Activated CD8-positive, alpha-beta memory T cell treated with anti-CD3 and anti-CD28 coated beads, Interleukin-2, amount 10 ng/mL, durations not matched to agents 7 days and 5 days (primary cell): ENCODE measurements around the gene DISP2. TPM values are rescaled to one million over a fixed set of nuclear protein-coding genes. Genes with fewer than 3 reads are reported as not detected.

Experiments used
- ATAC-seq: fragments of 150-1000 bp; cut with Tn5 transposase; one replicate; pipeline ENCODE4 v1.10.0; 2021; ENCODE audit warnings: moderate library complexity
- CTCF ChIA-PET: fragments of 350-600 bp; sonication (Branson Sonifier 250); formaldehyde crosslinking; loops from one replicate; lab custom pipeline; 2021; ENCODE audit warnings: antibody characterized with exemption; lab: Charles Lee
- DNase-seq: peaks from one replicate; pipeline ENCODE4 v3.0.0-alpha.2; 2020
- H3K27ac Mint-ChIP-seq: one replicate; pipeline ENCODE4 v1.8.0; 2021; ENCODE audit warnings: mild to moderate bottlenecking, mixed read lengths
- H3K27me3 Mint-ChIP-seq: one replicate; pipeline ENCODE4 v1.8.0; 2021; ENCODE audit warnings: mixed read lengths
- H3K36me3 Mint-ChIP-seq: one replicate; pipeline ENCODE4 v1.8.0; 2021; ENCODE audit warnings: mild to moderate bottlenecking, mixed read lengths
- H3K4me1 Mint-ChIP-seq: one replicate; pipeline ENCODE4 v1.8.0; 2021; ENCODE audit warnings: mixed read lengths
- H3K4me3 Mint-ChIP-seq: one replicate; pipeline ENCODE4 v1.8.0; 2021; ENCODE audit warnings: mild to moderate bottlenecking, moderate library complexity, mixed read lengths
- H3K9me3 Mint-ChIP-seq: one replicate; pipeline ENCODE4 v1.8.0; 2022; ENCODE audit warnings: low read depth, mixed read lengths
- total RNA-seq, 2 experiments: library from RNA; stranded (reverse); gene quantifications; one replicate each; pipeline ENCODE4 v1.2.3, GENCODE V29; 2021

Gene DISP2
- total RNA-seq, 2 experiments from 2014 or later: 0.23 to 0.37 TPM

DNA sequence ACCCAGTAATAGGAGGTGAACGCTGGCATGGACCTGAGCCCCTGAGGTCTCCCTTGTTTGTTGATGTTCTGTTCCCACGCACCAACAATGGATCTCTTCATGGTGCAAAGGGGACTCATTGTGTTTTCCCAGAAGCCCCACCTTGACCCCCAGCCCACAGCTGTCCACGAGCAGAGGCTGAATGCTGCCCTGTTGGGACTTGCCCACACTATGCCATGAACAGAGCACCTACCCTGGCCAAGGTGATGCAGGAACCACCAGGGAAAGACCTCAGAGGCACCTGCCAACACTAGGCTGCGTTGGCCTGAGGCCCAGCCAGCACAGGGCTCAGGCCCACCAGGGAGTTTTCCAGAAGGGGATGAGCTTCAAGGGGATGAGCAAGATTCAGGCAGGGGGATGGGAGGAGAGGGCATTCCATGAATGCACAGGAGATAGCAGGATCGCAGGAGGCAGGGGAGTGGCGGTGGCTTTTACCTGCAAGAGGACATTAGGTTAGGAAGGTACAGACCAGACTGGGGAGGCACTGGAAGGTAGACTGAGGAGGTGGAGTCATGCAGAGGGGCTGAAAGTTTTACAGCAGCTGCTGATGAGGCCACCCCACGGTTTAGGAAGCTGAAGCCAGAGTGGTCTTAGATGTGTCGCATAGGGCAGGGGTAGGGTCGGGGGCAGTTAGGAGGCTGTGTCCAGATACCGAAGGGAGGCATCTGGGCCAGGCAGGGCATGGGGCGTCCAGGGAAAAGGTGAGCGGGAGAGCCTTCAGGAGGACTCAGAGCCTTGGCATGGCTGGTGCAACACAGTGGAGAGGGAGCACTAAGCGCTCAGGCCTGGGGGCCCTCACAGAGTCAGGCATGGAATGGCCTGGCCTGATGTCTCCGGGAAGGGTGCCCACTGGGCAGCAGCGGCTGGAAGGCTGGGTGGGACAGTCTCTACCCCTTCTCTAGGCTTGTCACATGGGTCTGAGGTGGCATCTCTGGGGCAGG lies 11.2 kb upstream of the DISP2 start:
- Mint-ChIP-seq H3K4me1 (no peaks in the 10 kb centered on the region), H3K36me3 (no peaks in the 10 kb centered on the region), H3K4me3 (no peak overlapping the region), H3K27ac (no peak overlapping the region), H3K9me3 (no peaks in the 10 kb centered on the region), H3K27me3 (no peaks in the 10 kb centered on the region)
- CTCF ChIA-PET: interaction anchor here (0.7 to 13.7 kb wide), 6 partner anchors 9 to 75 kb away, joined by 3 to 317 read pairs (median 14); partner anchors contain the start of genes DISP2, INAFM2 and PLCB2
- no peak for ATAC-seq
- DNase-seq: no peak

DNA sequence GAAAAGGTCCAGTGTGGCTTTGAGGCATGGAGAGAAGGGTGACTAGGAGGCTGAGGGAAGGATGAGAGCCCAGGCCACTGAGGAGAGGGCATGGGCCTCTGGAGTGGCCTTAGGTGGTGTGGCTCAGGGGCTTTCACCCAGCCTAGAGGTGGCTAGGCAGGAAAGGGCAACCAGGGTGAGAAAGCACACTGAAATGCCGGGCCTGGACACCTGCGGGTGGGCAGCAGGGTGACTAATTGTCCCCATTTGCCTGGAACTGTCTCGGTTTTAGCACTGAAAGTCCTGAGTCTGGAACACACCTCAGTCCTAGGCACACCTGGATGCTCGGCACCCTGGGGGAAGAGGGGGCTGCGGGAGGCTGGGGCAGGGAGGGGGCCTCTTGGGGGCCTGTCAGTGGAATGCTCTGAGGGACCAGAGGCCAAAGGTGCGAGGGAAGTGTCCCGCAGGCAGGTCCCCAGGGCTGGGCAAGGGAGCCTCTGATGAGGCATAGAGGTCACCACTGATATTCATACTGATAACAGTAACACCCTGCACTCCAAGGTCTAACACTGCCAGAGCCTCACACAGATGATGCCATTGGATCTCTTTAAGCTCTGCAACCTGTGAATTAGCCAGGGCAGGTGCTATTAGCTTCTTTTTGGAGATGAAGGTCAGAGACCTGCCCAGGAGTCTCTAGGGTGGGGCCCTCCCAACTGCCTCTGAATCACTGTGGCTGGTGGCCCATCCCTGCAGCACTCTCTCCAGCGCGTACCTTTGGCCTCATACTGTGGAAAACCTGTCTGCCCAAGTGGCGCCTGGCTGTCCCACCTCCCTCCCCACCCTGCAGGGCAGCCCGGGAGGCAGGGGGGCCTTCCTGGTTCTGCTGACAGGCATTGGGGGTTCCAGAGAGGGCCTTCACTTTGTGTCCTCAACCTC lies 10.2 kb upstream of the DISP2 start:
- no peaks in the 10 kb centered on the region for H3K36me3 Mint-ChIP-seq
- no peak for DNase-seq
- no peak overlapping the region for H3K4me3 Mint-ChIP-seq
- H3K27ac Mint-ChIP-seq: no peak overlapping the region
- H3K27me3 Mint-ChIP-seq: no peaks in the 10 kb centered on the region
- no peaks in the 10 kb centered on the region for H3K9me3 Mint-ChIP-seq
- CTCF ChIA-PET: interaction anchor here (1.8 to 4.5 kb wide), 2 partner anchors 10 to 74 kb away, joined by 5 to 24 read pairs; no protein-coding TSS in a partner anchor
- ATAC-seq: no peak
- no peaks in the 10 kb centered on the region for H3K4me1 Mint-ChIP-seq

DNA sequence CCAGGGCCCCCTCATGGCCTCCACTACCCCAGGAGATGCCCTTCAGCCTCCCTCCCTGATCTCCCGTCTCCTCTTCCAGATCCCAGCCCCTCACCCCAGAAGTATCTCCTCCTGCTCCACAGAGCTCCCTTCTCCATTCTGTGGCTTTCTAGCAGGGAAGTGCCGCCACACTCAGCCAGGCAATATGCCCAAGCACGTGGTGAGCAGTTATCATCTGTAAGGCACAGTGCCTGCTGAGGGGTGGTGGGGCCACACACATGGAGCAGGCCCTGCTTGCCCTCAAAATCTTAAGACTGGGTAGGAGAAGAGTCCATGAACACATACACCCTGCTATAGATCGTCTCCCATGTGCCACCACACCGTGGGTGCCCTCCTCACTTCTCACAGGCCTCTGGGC lies 9.5 kb upstream of the DISP2 start:
- no peak for DNase-seq
- CTCF ChIA-PET: interaction anchor here (0.7 to 4.5 kb wide), 4 partner anchors 8 to 74 kb away, joined by 3 to 24 read pairs (median 4); no protein-coding TSS in a partner anchor
- Mint-ChIP-seq H3K4me1 (no peaks in the 10 kb centered on the region), H3K4me3 (no peak overlapping the region), H3K36me3 (no peaks in the 10 kb centered on the region), H3K9me3 (no peaks in the 10 kb centered on the region), H3K27ac (no peak overlapping the region), H3K27me3 (no peaks in the 10 kb centered on the region)
- no peak for ATAC-seq

DNA sequence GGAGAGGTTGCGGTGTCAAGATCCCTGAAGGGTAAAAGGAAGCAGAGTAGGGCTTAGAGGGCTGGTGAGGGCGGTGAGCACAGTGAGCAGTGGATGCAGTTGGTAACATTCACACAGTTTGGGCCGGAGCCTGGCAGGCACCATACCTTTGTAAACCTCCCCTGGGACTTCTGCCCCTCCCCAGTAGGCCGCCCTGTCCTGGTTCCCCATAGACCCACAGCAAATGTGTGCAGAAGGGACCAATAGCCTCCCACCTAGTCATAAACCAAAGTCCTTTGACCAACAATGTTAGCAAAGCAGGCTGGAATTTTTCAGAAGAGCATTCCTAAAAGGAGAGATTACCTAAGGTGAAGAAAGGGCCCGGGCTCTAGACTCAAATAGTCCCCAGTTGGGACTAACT lies 8.9 kb upstream of the DISP2 start:
- no peak for DNase-seq
- H3K36me3 Mint-ChIP-seq: no peaks in the 10 kb centered on the region
- no peaks in the 10 kb centered on the region for H3K27me3 Mint-ChIP-seq
- no peaks in the 10 kb centered on the region for H3K9me3 Mint-ChIP-seq
- H3K27ac Mint-ChIP-seq: no peak overlapping the region
- CTCF ChIA-PET: interaction anchor here (0.7 to 4.5 kb wide), 4 partner anchors 9 to 73 kb away, joined by 3 to 24 read pairs (median 4); no protein-coding TSS in a partner anchor
- H3K4me1 Mint-ChIP-seq: no peaks in the 10 kb centered on the region
- no peak overlapping the region for H3K4me3 Mint-ChIP-seq
- no peak for ATAC-seq

DNA sequence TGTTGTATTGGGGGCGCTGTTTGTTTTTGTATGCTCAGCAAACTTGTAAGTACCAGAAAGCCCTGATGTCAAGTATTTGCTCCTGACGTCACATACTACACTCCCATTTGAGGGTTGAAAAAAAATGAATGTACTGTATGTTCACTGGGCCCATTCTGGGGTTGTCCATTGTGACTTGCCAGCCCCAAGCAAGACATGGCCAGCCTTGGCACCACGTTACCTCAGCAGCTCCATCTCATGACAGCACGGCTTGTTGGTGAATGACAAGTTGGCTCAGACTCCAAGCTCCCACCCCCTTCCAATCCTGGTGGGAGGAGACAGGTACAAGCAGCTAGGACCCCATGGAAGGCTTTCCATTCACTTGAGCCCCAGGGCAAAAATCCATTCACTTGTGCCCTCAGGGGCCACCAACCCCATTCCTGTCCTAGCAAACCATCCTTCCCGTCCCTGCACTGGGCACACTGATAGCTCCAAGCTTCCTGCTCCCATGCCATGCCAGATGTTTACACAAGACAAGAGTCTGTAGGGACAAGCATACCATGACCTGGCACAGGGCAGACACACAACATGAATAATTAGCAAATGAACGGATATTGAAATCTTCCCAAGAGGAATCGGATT lies 5.6 kb upstream of the DISP2 start:
- Mint-ChIP-seq H3K4me1 (no peaks in the 10 kb centered on the region), H3K27ac (no peak overlapping the region), H3K4me3 (no peak overlapping the region), H3K9me3 (no peaks in the 10 kb centered on the region), H3K36me3 (no peaks in the 10 kb centered on the region), H3K27me3 (peaks cover 10% of the 10 kb centered on the region)
- CTCF ChIA-PET: interaction anchor here (1.2 to 5.1 kb wide), 4 partner anchors 8 to 70 kb away, joined by 3 to 38 read pairs (median 8); no protein-coding TSS in a partner anchor
- no peak for DNase-seq
- no peak for ATAC-seq

DNA sequence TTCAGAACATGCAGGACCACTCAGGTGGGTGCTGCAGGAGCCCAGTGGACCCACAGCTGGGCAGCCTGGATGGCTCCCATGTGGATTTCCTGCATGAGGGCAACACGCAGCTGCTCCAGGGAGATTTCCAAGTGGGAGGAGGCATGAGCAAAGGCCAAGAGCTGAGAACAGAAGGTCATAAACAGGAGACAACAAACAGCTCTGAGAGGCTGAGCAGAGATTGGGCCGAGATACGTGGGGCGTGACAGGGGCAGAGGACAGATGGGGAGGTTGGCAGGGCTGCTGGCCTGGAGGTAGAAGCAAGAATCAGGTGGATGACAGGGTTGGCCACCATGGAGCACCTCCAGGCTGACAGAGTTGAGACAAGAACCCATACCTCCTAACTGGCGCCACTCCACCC lies 4.3 kb upstream of the DISP2 start:
- Mint-ChIP-seq H3K4me1 (peaks cover 3% of the 10 kb centered on the region), H3K27me3 (peaks cover 10% of the 10 kb centered on the region), H3K36me3 (no peaks in the 10 kb centered on the region), H3K4me3 (no peak overlapping the region), H3K9me3 (no peaks in the 10 kb centered on the region), H3K27ac (no peak overlapping the region)
- ATAC-seq (no peak), DNase-seq (no peak)
- CTCF ChIA-PET: interaction anchor here (1.1 to 5.7 kb wide), 5 partner anchors 9 to 50 kb away, joined by 3 to 47 read pairs (median 10); no protein-coding TSS in a partner anchor

DNA sequence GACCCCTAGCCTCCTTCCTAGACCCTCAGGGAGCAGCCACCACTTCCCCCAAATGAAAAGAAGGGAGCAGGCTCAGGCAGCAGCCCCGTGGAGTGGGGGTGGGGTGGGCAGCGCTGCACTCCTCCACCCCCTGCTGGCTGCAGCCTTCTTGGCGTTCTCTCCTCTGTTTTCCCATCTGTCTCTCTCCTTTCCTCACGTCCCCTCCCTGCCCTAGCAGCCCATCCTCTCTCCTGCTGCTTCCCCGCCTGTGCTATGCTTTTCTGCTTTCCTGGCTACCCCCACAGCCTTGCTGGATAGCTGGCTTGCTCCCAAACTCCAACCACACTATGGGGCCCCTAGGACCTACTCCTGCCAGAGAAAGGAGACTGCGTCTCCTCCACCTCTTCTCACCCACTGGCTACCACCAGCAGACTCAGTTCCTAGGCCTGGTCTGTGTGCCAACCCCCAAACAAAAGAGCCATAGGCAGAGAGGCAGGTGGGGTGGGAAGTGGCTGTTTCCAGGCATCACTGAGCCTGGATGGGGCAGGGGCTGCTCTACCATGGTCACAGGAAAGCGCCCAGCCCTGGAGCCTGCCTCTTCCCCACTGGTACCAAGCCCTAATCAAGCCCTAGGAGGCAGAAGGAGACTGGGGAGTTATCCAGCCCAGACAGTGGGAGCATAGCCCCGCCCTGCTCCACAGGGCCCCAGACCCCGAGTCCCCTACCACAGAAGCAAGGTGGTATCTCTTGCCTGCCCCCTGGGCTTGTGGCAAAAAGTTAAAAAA lies 3.4 kb upstream of the DISP2 start:
- Mint-ChIP-seq H3K36me3 (no peaks in the 10 kb centered on the region), H3K27ac (no peak overlapping the region), H3K27me3 (peaks cover 10% of the 10 kb centered on the region), H3K9me3 (no peaks in the 10 kb centered on the region), H3K4me3 (no peak overlapping the region), H3K4me1 (peaks cover 9% of the 10 kb centered on the region)
- DNase-seq (no peak), ATAC-seq (no peak)
- CTCF ChIA-PET: interaction anchor here (0.8 to 6.5 kb wide), 9 partner anchors 10 to 75 kb away, joined by 3 to 49 read pairs (median 3); partner anchors contain the start of gene IVD

DNA sequence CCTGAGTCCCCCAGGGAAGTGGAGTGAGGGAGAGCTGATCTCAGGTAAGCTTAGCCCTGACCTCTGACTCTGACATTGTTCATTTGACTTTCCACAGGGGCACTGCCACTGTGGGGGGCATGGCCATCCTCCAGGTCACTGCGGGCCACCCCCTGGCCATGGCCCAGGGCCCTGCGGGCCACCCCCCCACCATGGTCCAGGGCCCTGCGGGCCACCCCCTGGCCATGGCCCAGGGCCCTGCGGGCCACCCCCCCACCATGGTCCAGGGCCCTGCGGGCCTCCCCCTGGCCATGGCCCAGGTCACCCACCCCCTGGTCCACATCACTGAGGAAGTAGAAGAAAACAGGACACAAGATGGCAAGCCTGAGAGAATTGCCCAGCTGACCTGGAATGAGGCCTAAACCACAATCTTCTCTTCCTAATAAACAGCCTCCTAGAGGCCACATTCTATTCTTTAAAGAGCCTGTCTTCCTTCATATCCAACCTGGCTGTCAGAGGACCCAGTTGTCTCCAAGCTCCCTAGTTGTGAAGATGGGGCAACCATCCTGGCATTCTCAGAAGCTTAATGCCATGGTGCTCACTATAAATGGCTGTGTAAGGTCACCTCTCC lies 1.9 kb upstream of the DISP2 start:
- no peak overlapping the region for H3K27ac Mint-ChIP-seq
- no peak overlapping the region for H3K4me3 Mint-ChIP-seq
- no peak for DNase-seq
- H3K9me3 Mint-ChIP-seq: no peaks in the 10 kb centered on the region
- no peaks in the 10 kb centered on the region for H3K36me3 Mint-ChIP-seq
- H3K27me3 Mint-ChIP-seq: peaks cover 10% of the 10 kb centered on the region
- no peak for ATAC-seq
- H3K4me1 Mint-ChIP-seq: peaks cover 9% of the 10 kb centered on the region
- CTCF ChIA-PET: interaction anchor here (1.0 to 6.5 kb wide), 5 partner anchors 11 to 77 kb away, joined by 3 to 49 read pairs (median 6); no protein-coding TSS in a partner anchor

DNA sequence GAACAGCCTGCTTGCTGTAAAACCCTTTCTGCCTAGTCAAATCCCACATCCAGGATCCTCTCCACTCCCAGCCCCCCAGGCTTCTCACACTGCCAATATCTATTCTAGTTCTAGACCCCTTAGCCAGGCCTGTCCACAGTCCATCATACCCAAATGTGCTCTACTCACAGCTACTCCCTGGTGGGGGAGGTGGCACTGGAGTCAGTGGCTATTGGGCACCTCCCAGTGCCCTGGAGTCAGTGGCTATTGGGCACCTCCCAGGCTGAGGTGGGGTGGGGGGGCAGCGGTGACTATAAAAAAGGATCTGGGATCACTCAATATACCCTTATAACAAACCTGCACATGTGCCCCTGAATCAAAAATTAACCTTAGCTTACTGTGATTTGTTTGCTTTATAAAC lies 773 bp upstream of the DISP2 start:
- no peak overlapping the region for H3K27ac Mint-ChIP-seq
- no peak overlapping the region for H3K4me3 Mint-ChIP-seq
- CTCF ChIA-PET: interaction anchor here (0.9 to 6.5 kb wide), 10 partner anchors 10 to 322 kb away, joined by 3 to 49 read pairs (median 4); partner anchors contain the start of gene INAFM2
- DNase-seq: no peak
- H3K9me3 Mint-ChIP-seq: no peaks in the 10 kb centered on the region
- peaks cover 10% of the 10 kb centered on the region for H3K27me3 Mint-ChIP-seq
- no peak for ATAC-seq
- H3K36me3 Mint-ChIP-seq: no peaks in the 10 kb centered on the region
- H3K4me1 Mint-ChIP-seq: peaks cover 9% of the 10 kb centered on the region

DNA sequence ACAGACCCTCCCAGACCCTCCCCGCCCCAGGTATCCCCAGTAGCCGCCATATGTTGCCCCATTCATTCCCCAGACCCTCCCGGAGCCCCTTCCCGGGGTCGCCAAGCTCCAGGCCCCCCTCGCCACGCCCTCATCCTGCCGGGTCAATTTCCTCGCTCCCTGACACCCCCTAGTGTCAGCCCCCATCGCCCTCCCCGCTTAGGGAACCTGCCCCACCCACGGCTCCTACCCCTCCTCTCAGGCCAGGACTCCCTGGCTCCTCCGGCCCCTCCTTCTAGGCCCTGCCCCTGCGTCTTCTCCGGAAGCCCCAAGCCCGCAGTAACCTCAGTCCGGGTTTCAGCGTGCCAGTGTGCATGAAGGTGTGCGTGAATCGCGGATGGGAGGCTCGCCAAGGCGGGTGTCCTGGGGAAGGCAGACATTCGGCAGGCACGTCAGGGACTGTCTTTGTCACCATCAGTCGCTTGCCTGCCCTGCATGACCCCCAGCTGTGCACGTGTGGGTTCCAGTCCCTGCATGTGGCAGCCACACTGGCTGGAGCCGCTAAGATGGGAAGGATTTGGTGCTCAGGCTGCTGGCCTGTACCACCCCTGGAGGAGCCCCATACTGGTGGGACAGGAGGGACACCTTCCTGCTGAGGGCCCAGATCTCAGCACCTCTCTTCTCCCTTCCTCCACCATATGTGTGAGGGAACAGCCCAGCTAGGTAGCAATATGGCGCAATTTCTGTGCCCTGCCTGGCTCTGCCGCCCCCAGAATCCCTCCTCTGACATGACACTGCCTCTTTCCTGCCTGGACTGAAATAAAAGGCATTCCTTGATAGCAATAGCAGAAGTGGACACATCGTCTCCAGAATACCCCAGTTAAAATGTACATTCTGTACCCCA lies 693 bp downstream of the DISP2 start:
- Mint-ChIP-seq H3K9me3 (no peaks in the 10 kb centered on the region), H3K4me3 (peak overlapping the region; percentile 68), H3K27ac (no peak overlapping the region), H3K36me3 (no peaks in the 10 kb centered on the region), H3K4me1 (peaks cover 9% of the 10 kb centered on the region), H3K27me3 (peaks cover 10% of the 10 kb centered on the region)
- ATAC-seq (peak; percentile 58), DNase-seq (peak; percentile 67)
- CTCF ChIA-PET: interaction anchor here (0.7 to 6.5 kb wide), 9 partner anchors 8 to 84 kb away, joined by 3 to 49 read pairs (median 4); partner anchors contain the start of gene INAFM2

DNA sequence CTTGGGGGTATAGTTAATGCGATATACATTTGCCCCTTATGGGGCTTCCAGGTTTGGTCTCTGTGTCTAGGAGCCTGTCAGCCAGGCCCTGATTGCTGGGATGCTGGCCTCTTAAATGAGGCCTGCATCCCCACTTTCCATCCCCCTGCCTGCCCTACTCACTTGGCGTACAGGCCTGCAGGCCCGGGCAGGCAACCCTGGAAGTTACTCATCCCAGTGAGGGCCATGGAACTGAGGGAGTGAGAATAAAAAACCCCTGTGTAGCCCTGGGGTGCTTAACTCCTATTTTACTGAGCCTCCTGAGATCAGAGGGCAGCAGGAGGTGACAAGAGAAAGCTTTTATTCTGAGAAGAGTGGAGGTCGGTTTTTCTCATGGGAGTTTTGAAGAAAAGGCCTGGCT lies 2.0 kb downstream of the DISP2 start:
- Mint-ChIP-seq H3K36me3 (no peaks in the 10 kb centered on the region), H3K4me1 (peaks cover 9% of the 10 kb centered on the region), H3K27ac (no peak overlapping the region), H3K4me3 (no peak overlapping the region), H3K9me3 (no peaks in the 10 kb centered on the region), H3K27me3 (peaks cover 9% of the 10 kb centered on the region)
- no peak for ATAC-seq
- CTCF ChIA-PET: interaction anchor here (0.6 to 6.5 kb wide), 4 partner anchors 17 to 81 kb away, joined by 4 to 49 read pairs (median 4); no protein-coding TSS in a partner anchor
- no peak for DNase-seq
